Activated gamma-delta T cell treated with anti-CD3 and anti-CD28 coated beads, Interleukin-2, amount 50 U/mL, for 16 hours (primary cell): Measurements from ENCODE around the gene WDR62.
"Not testable (repeated sequence)": the region's sequence is repeated elsewhere in the genome, so short reads cannot be mapped to it uniquely, and the experiment has no call there.

ENCODE experiments used
- DNase-seq: peaks from one replicate; pipeline ENCODE4 v3.0.0-alpha.2; 2020; ENCODE audit warnings: low read depth

WDR62 gene

DNA sequence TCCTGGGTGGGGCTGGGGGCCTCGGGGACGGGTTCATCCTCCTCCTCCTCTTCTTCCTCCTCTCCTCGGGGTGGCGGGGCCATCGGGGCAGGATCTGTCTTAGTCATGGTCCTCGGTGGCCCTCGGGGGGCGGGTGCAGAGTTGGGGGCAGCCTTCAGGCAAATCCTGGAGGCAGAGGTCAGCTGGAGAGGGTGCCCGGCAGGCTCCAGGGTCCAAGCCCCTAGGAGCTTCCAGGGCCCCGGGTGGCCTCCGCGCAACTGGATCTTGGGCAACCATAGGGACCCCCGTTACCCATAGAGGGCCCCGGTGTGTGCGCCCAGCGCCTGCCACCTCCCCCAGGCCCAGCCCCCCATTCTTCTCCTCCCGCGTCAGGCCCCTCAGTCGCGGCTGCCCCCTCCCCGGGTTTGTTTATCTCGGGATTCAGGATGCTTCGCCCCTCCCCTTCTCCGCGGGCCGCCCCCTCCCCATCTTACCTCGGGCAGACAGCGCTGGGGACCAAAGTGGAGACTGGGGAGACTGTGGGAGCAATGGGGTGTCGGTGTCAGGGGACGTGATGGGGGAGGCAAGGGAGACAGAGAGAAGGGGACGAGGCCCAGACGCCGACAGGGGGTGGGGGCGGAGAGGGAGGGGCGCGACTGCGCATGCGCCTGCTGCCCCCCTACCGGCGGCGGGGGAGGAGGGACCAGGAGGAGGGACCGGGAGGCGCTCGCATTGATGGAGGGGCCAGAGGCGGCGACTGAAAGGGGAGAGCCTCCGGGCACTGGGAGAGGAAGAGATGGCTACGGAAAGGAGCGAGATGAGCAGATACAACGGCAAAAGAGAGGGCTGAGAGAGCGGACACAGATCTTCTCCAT, 22.2 kb upstream of the WDR62 start, which contains the start of gene CLIP3:
CLIP3 (minus strand) TSS at position 623 of the 854 bp plus-strand sequence; CDS start at position 107, 516 bp downstream.
- DNase-seq: peak; percentile 37

DNA sequence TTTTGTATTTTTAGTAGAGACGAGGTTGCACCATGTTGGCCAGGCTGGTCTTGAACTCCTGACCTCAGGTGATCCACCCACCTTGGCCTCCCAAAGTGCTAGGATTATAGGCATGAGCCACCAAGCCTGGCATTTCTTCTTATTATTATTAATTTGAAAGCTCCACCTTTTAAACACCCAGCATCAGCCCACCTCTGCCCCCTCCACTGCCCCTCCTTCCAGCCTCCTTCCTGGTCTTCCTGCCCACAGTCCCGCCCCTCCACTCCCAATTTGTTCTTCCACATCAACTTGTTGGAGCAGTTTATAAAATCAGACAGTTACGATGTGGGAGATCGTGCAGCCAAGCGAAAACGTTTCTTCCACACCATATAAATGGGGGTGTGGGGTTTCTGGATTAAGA, 14.2 kb upstream of the WDR62 start:
- DNase-seq: no peak

DNA sequence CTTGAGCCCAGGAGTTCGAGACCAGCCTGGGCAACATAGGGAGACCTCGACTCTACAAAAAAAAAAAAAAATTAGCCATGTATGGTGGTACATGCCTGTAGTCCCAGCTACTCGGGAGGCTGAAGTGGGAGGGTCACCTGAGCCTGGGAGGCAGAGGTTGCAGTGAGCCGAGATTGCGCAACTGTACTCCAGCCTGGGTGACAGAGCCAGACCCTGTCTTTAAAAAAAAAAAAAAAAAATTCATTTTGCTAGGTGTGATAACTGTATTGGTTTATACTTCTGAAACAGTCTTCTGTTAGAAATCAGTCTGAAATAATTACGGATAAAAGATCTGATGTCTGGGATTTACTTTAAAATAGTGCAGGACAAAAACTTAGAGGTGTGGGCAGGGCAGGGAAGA, 13.6 kb upstream of the WDR62 start:
- not testable (repeated sequence) for DNase-seq

DNA sequence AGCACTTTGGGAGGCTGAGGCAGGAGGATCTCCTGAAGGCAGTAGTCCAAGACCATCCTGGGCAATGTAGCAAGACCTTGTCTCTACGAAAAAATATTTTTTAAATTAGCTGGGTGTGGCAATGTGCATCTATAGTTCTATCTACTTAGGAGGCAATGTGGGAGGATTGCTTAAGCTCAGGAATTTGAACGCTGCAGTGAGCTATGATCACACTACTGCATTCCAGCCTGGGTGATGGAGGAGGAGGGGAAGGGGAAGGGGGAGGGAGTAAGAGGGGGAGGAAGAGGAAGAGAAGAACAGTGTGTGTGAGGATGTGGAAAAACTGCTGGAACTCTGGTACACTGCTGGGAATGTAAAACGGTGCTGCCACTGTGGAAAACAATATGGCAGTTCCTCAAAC, 12.9 kb upstream of the WDR62 start:
- DNase-seq: no peak

DNA sequence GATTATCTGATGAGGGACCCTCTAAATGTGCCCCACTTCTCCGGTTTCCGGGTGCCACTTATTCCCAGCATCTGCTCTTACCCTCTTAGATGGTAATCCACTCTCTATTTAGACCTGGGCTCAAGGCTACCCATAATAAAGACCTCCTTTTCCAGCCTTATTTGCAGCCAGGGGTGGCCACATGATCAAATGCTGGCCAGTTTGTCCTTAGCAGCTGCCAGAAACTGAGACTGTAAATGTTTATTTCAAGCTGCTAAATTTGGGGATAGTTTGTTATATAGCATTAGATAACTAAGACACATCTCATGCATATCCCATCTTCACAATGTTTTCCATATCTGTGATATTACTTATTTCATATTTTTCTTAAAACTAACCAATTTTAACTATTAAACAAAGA, 10.7 kb upstream of the WDR62 start:
- DNase-seq: no peak

DNA sequence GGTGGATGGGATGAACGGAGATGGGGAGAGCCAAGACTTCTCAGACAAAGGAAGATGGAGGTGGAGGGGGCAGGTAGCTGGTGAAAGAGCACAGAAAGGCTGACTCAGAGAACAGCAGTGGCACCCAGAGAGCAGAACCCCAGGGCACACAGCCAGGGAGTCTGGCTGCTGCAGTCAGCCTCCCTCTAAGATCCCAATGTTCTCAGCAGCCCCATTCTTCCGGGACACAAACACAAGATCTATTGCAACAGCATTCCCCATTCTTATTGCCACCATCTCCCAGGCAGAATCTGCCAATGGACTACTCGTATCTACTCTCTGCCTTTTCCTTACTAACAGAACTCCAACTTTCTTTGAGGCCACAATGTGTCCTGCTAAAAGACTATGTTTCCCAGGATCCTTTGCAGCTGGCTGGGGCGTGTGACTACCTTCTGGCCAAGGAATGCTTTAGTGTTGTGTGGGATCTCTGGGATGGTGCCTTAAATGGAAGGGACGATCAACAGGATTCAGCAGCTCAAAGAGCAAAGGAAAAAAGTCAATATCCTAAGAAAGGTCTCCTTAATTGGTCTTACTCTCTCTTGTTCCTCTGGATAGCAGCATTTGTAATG, 8.2 kb upstream of the WDR62 start:
- DNase-seq: no peak

DNA sequence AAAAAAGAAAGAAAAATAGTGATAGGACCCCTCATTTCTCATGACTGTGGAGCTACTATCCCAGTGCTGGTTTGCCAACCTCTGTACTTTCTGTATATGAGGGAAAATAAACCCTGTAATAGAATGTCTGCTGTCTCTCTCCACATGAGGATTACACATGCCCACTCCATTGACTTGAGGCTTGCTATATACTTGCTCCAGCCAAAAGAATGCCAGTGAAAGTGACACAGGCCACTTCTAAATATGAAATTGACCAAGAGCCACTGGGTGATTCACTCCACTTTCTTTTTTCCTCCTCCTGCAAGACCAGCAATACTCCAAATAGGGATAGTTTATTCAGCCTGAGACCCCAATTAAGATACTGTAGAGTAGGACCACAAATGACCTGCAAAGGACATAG, 6.9 kb upstream of the WDR62 start:
- DNase-seq: no peak

DNA sequence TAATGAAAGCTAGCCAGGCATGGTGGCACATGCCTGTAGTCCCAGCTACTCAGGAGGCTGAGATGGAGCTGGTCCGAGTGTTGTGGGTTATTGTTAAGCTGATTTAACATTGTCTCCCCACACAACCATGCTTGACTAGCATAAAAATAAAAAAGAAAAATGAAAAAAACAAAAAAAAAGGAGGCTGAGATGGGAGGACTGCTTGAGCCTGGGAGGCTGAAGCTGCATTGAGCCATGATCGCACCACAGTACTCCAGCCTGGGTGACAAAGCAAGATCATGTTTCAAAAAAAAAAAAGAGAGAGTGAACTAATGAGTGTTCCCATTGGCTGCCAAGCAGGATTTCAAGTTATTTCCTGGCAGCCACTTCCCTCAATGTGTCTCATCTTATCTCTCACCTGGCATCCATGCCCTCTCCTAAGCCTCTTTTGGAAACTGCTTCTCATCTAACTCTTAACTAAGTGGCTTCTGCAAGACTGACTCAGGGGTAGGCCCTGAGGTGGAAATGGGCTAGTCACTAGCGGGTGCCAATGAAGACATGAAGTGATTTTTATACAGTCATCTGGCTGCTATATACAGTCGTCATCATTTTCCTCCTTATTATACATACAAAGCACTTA, 5.5 kb upstream of the WDR62 start:
- no peak for DNase-seq

DNA sequence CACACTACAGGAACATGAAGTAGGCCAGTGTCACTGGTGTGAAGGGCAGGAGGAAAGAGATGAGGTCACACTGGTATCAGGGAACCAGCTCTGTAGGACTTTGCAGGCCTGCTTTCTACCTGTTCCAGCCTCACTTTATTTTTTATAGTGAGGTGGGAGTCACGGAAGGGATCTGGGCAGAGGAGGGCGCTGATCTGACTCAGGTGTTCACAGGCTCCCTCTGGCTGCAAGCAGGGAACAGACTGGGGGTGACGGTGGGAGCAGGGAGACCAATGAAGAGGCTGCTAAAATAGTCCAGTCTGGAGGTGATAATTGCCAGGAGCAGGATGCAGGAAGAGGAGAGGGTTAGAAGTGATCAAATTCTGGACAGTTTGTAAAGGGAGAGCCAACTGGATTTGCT, 3.5 kb upstream of the WDR62 start:
- DNase-seq: no peak

DNA sequence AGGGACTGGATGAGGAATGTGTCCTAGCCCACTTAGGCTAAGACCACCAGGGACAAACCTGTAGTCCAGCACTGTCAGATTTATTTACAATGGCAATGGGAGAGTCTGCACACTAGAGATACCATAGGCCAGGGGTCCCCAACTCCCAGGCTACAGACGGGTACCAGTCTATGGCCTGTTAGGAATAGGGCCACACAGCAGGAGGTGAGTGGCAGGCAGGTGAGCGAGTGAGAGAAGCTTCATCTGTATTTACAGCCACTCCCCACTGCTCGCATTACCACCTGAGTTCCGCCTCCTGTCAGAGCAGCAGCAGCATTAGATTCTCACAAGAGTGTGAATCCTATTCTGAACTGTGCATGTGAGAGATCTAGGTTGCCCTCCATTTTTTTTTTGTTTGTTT, 3.1 kb upstream of the WDR62 start:
- no peak for DNase-seq

DNA sequence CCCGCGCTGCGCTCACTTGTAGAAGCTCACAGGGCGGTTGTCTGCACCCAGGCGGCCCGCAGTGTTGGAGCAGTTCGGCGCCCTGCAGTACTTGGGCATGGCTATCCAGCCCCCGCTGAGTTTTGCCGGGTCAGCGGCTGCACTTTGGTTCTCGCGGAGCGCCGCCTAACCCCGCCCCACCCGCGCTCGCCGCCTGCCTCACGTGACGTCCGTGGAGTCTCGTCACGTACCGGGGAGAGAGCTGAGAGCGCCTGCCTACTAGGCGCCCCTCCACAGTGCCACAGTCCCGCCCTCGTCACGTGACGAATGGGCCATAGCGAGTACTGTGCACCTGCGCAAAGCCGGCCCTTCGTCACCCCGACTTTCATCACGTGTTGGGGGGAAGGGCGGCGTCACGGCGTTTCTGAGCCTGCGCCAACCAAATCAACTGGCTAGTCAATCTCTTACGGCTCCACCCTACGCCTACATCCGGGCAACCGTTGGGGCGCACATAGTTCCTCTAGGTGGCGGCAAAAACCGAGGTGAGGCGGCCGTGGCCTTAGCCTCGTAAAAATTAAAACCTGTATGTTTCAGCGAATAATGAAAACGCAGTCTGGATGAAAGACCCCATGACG, 471 bp upstream of the WDR62 start, which contains the start of gene THAP8:
THAP8 (minus strand) TSS at position 167 of the 614 bp plus-strand sequence; CDS start at position 99, 68 bp downstream.
- peak; percentile 100 for DNase-seq

DNA sequence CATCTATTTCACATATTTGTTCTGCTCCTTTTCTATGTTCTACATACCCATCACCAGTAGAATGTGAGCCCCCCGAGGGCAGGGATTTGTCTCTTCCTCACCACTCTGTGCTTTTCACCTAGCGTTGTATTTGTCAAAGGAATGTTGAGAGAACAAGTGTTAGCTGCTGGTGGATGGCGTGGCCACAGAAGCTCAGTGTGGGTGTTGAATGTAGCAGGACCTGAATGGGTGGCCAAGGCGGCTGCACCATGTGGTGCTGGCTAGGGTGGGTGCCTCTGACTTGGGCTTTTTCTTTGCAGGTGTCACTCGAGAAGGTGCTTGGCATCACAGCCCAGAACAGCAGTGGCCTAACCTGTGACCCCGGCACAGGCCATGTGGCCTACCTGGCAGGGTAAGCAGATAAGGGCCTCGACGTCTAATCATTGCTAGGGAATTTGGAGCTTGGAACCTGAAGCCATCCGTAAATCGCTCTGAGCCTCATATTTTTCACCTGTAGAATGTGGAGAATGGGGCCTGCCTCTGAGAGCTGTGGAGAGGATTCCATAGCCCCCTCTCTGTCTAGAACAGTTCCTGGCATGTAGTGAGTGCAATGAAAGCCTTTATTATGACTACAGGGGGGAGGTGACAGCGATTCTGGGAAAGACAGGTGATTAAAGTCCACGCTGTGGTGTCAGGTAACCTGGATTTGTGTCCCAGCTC, 3.9 kb downstream of the WDR62 start:
- no peak for DNase-seq

DNA sequence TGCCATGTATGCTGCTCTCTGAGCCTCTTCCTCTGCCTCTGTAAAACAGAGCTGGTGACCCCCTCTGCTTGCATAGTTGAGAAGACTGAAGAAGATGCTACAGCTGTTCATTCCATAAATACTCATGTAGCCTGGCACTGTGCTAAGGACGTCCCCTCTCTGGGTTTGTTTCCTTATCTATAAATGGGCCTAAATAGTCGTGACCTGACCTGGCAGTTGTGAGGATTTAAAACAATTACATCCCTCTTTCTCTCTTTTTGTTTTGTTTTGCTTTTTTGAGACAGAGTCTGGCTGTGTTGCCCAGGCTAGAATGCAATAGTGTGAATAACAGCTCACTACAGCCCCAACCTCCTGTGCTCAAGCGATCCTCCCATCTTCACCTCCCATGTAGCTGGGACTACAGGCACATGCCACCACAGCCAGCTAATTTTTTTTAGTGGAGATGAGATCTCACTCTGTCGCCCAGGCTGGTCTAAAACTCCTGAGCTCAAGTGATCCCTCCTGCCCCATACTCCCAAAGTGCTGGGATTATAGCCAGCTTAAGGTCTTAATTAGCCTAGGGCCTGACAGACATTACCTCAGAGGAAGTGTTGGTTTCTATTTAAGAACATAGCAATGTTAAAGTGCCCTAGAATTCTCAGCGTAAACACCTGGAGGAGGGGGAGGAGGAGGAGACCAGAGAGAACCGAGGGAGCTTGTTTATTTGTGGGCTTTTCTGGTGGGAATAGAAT, 4.6 kb downstream of the WDR62 start:
- DNase-seq: no peak

DNA sequence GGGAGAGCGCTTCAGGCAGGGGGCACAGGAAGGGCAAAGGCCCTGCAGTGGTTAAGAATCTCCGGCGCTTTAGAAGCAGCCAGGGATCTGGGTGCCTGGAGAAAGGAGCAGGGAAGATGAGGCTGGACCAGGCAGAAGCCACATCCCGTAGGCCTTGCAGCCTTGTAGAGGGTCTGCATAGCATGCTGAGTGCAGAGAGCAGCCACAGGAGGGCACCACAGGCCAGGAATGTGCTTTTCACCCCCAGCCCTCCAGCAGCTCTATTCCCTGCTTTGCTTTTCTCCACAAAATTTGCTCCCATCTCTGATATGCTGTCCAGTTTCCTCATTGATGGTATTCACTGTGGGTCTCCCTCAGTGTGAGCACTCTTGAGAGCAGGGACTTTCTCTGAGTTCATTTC, 5.7 kb downstream of the WDR62 start:
- no peak for DNase-seq

DNA sequence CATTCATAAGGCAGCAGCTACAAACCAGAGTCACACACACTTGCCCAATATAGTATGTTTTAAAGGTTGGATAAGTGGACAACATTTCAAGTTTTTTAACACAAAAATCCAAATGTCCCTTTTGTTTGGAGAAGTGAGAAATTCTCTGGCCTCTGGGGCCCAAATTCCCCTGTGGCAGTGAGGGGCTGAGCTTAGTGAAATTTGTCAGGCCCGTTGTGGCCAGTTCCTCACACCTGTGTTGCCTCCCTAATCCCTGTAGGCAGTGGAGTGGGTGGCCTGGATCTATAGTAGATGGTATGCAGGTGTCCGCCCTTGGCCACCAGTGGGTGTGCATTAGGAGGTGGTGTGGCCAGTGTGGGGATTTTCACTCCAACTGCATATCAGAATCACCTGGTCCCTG, 6.7 kb downstream of the WDR62 start:
- no peak for DNase-seq

DNA sequence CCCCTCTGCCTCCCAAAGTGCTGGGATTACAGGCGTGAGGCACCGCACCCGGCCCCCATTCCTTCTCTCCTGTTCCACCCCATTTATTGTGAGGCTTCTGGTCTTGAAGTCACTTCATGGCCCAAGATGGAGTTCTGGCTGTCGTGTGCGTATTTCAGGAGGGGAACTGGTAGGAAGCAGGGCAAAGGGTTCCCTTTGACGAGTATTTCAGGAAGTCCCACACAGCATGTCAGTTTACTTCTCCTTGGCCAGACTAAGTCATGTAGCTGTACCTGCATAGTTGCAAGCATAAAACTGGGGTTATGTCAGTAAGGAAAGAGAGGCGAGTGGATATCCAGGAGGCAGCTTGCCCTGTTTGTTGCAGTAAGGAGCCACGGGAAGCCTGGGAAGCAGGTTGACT, 10.1 kb downstream of the WDR62 start:
- DNase-seq: no peak

DNA sequence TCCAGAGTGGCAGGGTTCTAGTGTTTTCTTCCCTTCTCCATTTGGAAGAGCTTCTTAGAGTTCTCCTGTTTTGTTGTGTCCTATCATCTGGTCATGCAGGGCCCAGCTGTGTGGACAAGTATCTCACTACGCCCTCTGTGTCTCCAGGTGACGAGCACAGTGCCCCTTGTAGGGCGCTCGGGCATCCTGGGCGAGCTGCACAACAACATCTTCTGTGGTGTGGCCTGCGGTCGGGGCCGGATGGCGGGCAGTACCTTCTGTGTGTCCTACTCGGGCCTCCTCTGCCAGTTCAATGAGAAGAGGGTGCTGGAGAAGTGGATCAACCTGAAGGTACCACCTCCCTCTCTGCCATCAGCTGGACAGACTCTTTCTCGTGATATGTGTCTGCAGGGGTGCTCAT, 13.0 kb downstream of the WDR62 start:
- DNase-seq: no peak

DNA sequence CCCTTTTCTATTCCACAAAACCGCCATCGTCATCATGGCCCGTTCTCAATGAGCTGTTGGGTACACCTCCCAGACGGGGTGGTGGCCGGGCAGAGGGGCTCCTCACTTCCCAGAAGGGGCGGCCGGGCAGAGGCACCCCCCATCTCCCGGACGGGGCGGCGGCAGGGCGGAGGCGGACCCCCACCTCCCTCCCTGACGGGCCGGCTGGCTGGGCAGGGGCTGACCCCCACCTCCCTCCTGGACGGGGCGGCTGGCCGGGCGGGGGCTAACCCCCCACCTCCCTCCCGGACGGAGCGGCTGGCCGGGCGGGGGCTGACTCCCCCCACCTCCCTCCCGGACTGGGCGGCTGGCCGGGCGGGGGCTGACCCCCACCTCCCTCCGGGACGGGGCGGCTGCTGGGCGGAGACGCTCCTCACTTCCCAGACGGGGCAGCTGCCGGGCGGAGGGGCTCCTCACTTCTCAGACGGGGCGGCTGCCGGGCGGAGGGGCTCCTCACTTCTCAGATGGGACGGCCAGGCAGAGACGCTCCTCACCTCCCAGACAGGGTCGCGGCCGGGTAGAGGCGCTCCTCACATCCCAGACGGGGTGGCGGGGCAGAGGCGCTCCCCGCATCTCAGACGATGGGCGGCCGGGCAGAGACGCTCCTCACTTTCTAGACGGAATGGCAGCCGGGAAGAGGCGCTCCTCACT, 14.3 kb downstream of the WDR62 start:
- DNase-seq: not testable (repeated sequence)

DNA sequence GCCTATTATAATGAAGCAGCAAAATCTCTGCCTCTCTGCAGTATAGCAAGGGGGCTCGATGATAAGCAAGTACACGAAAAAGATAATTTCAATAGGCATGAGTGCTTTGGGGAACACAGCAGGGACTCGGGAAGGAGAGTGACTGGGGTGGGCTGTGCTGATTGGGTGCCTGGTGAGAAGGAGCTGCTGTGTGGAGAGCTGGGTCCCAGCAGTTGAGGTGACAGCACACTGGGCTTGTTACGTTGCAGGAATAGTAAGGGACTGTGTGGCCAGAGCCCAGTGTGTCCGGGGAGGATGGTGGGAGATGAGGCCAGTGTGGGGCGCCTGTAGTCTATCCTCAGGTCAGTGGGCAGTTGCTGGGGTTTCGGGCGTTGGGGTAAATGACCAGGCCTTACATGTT, 17.4 kb downstream of the WDR62 start:
- DNase-seq: no peak

DNA sequence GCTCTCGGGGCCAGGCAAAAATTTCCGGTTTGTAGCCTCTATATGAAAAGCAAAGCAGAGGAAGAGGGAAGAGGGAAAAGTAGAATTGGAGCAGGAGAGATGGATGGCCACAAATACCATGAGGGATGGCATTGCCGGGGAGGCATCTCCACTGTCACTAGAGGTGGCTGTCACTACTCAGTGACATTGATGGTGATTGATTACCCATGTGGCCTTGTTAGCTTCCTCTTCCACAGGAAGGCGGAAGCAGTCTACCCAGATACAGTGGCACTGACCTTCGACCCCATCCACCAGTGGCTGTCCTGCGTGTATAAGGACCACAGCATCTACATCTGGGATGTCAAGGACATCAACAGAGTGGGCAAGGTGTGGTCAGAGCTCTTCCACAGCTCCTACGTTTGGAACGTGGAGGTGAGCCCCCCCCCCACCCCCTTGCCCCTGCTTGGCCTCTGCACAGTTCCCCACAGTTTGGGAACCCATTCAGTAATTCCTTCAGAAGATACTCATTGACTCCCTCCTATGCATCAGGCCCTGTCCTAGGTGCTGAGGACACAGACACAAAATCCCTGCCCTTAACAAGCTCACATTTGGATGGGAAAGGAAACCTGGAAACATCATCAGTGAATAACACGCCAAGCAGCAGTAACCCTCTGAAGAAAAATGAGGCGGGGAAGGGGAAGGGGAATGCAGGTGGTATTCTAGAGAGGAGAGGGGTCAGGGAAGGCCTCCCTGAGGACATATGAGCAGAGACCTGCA, 18.6 kb downstream of the WDR62 start:
- DNase-seq: no peak
